Gastroesophageal sphincter (tissue), 2 donors: ENCODE results near the gene GOLGA8K.
"Not testable (repeated sequence)": the region's sequence is repeated elsewhere in the genome, so short reads cannot be mapped to it uniquely, and the experiment has no call there.

Experiments
- POLR2A ChIP-seq, 2 donors: fragments of 450-650 bp; IDR thresholded peaks; one replicate each; pipeline ENCODE4 v1.6.1; 2017; ENCODE audit warnings: antibody characterized with exemption in 2 of 2, mild to moderate bottlenecking in 2 of 2, moderate library complexity in 1 of 2
- POLR2AphosphoS5 ChIP-seq: sonication (generic); formaldehyde crosslinking; IDR thresholded peaks from one replicate; pipeline ENCODE4 v1.6.1; 2017; ENCODE audit warnings: antibody characterized with exemption

- TF ChIP-seq POLR2A (IDR thresholded peaks at IDR 0.05); POLR2AphosphoS5: not testable (repeated sequence)
Measured at GRCh38 chr15:32356909-32357308, 46.2 kb downstream of the GOLGA8K start.
